ENCODE data around the gene NMRAL1. TPM values are rescaled to one million over a fixed set of nuclear protein-coding genes. Genes with fewer than 3 reads are reported as not detected.
A peak's percentile ranks its signal among the peaks of the same experiment; 100 is the strongest.

NMRAL1 gene
- polyA plus RNA-seq (2013, experiment 1 of 2; ENCODE audit: insufficient read length), result 39.8 TPM
- polyA plus RNA-seq (2013, experiment 2 of 2; ENCODE audit: insufficient read length), result 41.7 TPM

GRCh38 chr16:4474192-4474961 lies at the start of gene NMRAL1:
Gene NMRAL1, minus strand, starts transcription at chr16:4474625. Its CDS starts 493 bp downstream, at chr16:4474132.
- DNase-seq, result peak; percentile 91

GRCh38 chr16:4523686-4524085 lies 49.3 kb upstream of the NMRAL1 start:
- DNase-seq, result no peak

GRCh38 chr16:4522051-4522581 lies 47.7 kb upstream of the NMRAL1 start:
- DNase-seq, result no peak

GRCh38 chr16:4520913-4521312 lies 46.5 kb upstream of the NMRAL1 start:
- no peak for DNase-seq

GRCh38 chr16:4519274-4520058 lies 45.0 kb upstream of the NMRAL1 start:
- no peak for DNase-seq

GRCh38 chr16:4517812-4518680 lies 43.6 kb upstream of the NMRAL1 start:
- DNase-seq, result no peak

GRCh38 chr16:4515611-4516233 lies 41.3 kb upstream of the NMRAL1 start:
- no peak for DNase-seq

GRCh38 chr16:4514606-4515005 lies 40.2 kb upstream of the NMRAL1 start:
- no peak for DNase-seq

- DNase-seq, result no peak
Observed at GRCh38 chr16:4513881-4514280, 39.5 kb upstream of the NMRAL1 start.

GRCh38 chr16:4513086-4513860 lies 38.8 kb upstream of the NMRAL1 start:
- DNase-seq, result no peak

- DNase-seq, result no peak
Observed at GRCh38 chr16:4512473-4512872, 38.0 kb upstream of the NMRAL1 start.

GRCh38 chr16:4511441-4512082 lies 37.1 kb upstream of the NMRAL1 start:
- DNase-seq, result peak; percentile 27

GRCh38 chr16:4510747-4511426 lies 36.5 kb upstream of the NMRAL1 start:
- DNase-seq, result no peak

- no peak for DNase-seq
Observed at GRCh38 chr16:4510131-4510530, 35.7 kb upstream of the NMRAL1 start.

GRCh38 chr16:4509420-4509819 lies 35.0 kb upstream of the NMRAL1 start:
- no peak for DNase-seq

- DNase-seq, result no peak
Observed at GRCh38 chr16:4508806-4509205, 34.4 kb upstream of the NMRAL1 start.

- no peak for DNase-seq
Observed at GRCh38 chr16:4507588-4508345, 33.3 kb upstream of the NMRAL1 start.

- DNase-seq, result peak; percentile 71
Observed at GRCh38 chr16:4506450-4506849, 32.0 kb upstream of the NMRAL1 start.

All from fibroblast of skin of abdomen (primary cell).